Fibroblast of skin of right quadriceps (primary cell): Measurements from ENCODE around the gene MYO1B.
A peak's percentile ranks its signal among the peaks of the same experiment; 100 is the strongest.
"Not testable (repeated sequence)": the region's sequence is repeated elsewhere in the genome, so short reads cannot be mapped to it uniquely, and the experiment has no call there.

ENCODE experiments used
- DNase-seq: peaks from one replicate; pipeline ENCODE4 v3.0.0-alpha.2; 2013

Gene MYO1B

GRCh38 chr2:191415101-191415500, 169.9 kb downstream of the MYO1B start:
- no peak for DNase-seq

- no peak for DNase-seq
Measured at GRCh38 chr2:191415858-191416257, 170.7 kb downstream of the MYO1B start.

GRCh38 chr2:191417746-191418145, 172.5 kb downstream of the MYO1B start:
- no peak for DNase-seq

GRCh38 chr2:191421950-191422349, 176.7 kb downstream of the MYO1B start:
- no peak for DNase-seq

- no peak for DNase-seq
Measured at GRCh38 chr2:191427031-191427430, 181.8 kb downstream of the MYO1B start.

- peak; percentile 45 for DNase-seq
Measured at GRCh38 chr2:191428141-191428540, 182.9 kb downstream of the MYO1B start.

- no peak for DNase-seq
Measured at GRCh38 chr2:191430476-191430875, 185.3 kb downstream of the MYO1B start.

- no peak for DNase-seq
Measured at GRCh38 chr2:191432121-191432520, 186.9 kb downstream of the MYO1B start.

GRCh38 chr2:191434072-191434471, 188.9 kb downstream of the MYO1B start:
- DNase-seq: no peak

GRCh38 chr2:191435141-191435540, 189.9 kb downstream of the MYO1B start:
- no peak for DNase-seq

GRCh38 chr2:191436368-191437055, 191.3 kb downstream of the MYO1B start:
- DNase-seq: no peak

GRCh38 chr2:191439481-191439880, 194.3 kb downstream of the MYO1B start:
- DNase-seq: no peak

GRCh38 chr2:191441496-191442214, 196.5 kb downstream of the MYO1B start:
- DNase-seq: peak; percentile 52

- no peak for DNase-seq
Measured at GRCh38 chr2:191443446-191443845, 198.2 kb downstream of the MYO1B start.

GRCh38 chr2:191446910-191447309, 201.7 kb downstream of the MYO1B start:
- no peak for DNase-seq

GRCh38 chr2:191451116-191451515, 205.9 kb downstream of the MYO1B start:
- no peak for DNase-seq

GRCh38 chr2:191452065-191452464, 206.9 kb downstream of the MYO1B start:
- no peak for DNase-seq

- DNase-seq: no peak
Measured at GRCh38 chr2:191453761-191454160, 208.6 kb downstream of the MYO1B start.

- not testable (repeated sequence) for DNase-seq
Measured at GRCh38 chr2:191456506-191456905, 211.3 kb downstream of the MYO1B start.

- no peak for DNase-seq
Measured at GRCh38 chr2:191459158-191459557, 214.0 kb downstream of the MYO1B start.

- DNase-seq: no peak
Measured at GRCh38 chr2:191462370-191462769, 217.2 kb downstream of the MYO1B start.

- no peak for DNase-seq
Measured at GRCh38 chr2:191463790-191464189, 218.6 kb downstream of the MYO1B start.

GRCh38 chr2:191465766-191466420, 220.7 kb downstream of the MYO1B start:
- DNase-seq: no peak

GRCh38 chr2:191467113-191467512, 221.9 kb downstream of the MYO1B start:
- no peak for DNase-seq
